ENCODE results near the gene RIN3. TPM values are rescaled to one million over a fixed set of nuclear protein-coding genes. Genes with fewer than 3 reads are reported as not detected.

RIN3 gene
- total RNA-seq, 1 experiment from 2014 or later: 10.9 TPM

DNA sequence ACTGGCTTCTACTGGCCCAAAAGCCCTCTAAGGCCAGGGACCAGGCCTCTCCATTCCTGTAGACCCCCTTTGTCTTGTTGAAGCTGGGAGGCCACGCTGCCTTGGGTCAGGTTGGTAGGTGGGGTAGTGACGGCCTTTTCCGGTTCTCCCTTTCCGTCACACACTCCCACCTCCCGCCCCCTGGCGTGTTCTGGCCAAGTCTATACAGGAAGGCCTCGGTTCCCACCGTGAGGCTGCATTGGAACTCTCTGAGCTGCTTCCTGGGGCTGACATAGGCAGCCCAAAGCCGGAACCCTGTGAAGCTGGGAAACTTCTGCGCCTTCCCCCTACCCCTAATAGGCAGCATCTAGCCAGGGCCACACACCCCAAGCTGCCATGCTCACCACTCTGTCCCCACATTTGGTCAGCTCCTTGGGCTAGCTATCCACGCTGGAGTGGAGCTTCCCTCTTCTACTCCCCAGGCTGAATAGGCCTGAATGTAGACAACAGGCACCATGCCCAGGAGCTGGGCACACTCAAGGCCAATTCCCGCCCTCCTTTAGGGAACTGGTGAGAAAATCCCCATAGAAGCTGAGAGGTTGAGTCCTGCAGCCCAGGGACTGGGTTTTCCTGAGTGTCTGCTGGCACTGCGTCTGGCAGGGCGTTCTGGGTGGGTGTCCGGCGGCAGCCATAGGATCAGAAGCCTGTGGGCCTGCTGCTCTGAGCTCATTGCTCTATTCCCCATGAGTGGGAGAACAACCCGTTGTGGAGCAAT, 35.7 kb downstream of the RIN3 start:
- no peaks in the 10 kb centered on the region for H3K9me3 ChIP-seq (ENCODE audit: control insufficient read depth, insufficient read depth, low read depth, low read length)
- H3K4me3 ChIP-seq (ENCODE audit: low read depth in 2 of 2, low read length in 2 of 2): no peak overlapping the region
- no peak overlapping the region for H3K27ac ChIP-seq (ENCODE audit: low read length)
- no TSS peak for BruUV-seq (replicated peaks)
- POLR2A ChIA-PET: no interaction called here
- no peaks in the 10 kb centered on the region for H3K36me3 ChIP-seq (ENCODE audit: control insufficient read depth, insufficient read depth, low read length)
- in situ Hi-C loops (cut with HindIII; ENCODE audit: low pct_unique_long_range_greater_than_20kb, low sequenced_read_pairs): no loop called here
- H3K27me3 ChIP-seq (ENCODE audit: control insufficient read depth, insufficient read depth, low read length): no peaks in the 10 kb centered on the region
- ATAC-seq (no peak), DNase-seq (ENCODE audit: low read depth, low spot score) (no peak)
- intact Hi-C loops (cut with micrococcal nuclease; ENCODE audit: unreplicated experiment): no loop called here
- no peaks in the 10 kb centered on the region for H3K4me1 ChIP-seq (ENCODE audit: control insufficient read depth, insufficient read depth, low read length)
- TF ChIP-seq SIN3A (IDR thresholded peaks at IDR 0.05; ENCODE audit: borderline replicate concordance, insufficient read depth, low read depth, low read length): no peak
- no peak for TF ChIP-seq CTCF (IDR thresholded peaks at IDR 0.05)
- no peak for TF ChIP-seq TCF7L2 (IDR thresholded peaks at IDR 0.05; ENCODE audit: low read depth, low read length)
- no peak for TF ChIP-seq POLR2AphosphoS5 (IDR thresholded peaks at IDR 0.05; ENCODE audit: low read depth, low read length)
- TF ChIP-seq REST (IDR thresholded peaks at IDR 0.05; ENCODE audit: insufficient read depth in 1 of 2, low read depth in 2 of 2, low read length in 1 of 2): no peak
- CTCF ChIA-PET: no interaction called here

GRCh38 chr14:92549859-92550230, 36.3 kb downstream of the RIN3 start:
- Histone ChIP-seq H3K36me3 (ENCODE audit: control insufficient read depth, insufficient read depth, low read length) (no peaks in the 10 kb centered on the region), H3K27ac (ENCODE audit: low read length) (no peak overlapping the region), H3K4me1 (ENCODE audit: control insufficient read depth, insufficient read depth, low read length) (no peaks in the 10 kb centered on the region), H3K4me3 (ENCODE audit: low read depth in 2 of 2, low read length in 2 of 2) (no peak overlapping the region), H3K9me3 (ENCODE audit: control insufficient read depth, insufficient read depth, low read depth, low read length) (no peaks in the 10 kb centered on the region), H3K27me3 (ENCODE audit: control insufficient read depth, insufficient read depth, low read length) (no peaks in the 10 kb centered on the region)
- intact Hi-C loops (cut with micrococcal nuclease; ENCODE audit: unreplicated experiment) (no loop called here), in situ Hi-C loops (cut with HindIII; ENCODE audit: low pct_unique_long_range_greater_than_20kb, low sequenced_read_pairs) (no loop called here)
- ChIA-PET POLR2A (no interaction called here), CTCF (no interaction called here)
- no peak for TF ChIP-seq TCF7L2 (IDR thresholded peaks at IDR 0.05; ENCODE audit: low read depth, low read length)
- TF ChIP-seq POLR2AphosphoS5 (IDR thresholded peaks at IDR 0.05; ENCODE audit: low read depth, low read length): no peak
- TF ChIP-seq CTCF (IDR thresholded peaks at IDR 0.05): no peak
- TF ChIP-seq REST (IDR thresholded peaks at IDR 0.05; ENCODE audit: insufficient read depth in 1 of 2, low read depth in 2 of 2, low read length in 1 of 2): no peak
- no peak for TF ChIP-seq SIN3A (IDR thresholded peaks at IDR 0.05; ENCODE audit: borderline replicate concordance, insufficient read depth, low read depth, low read length)
- BruUV-seq (replicated peaks): no TSS peak
- ATAC-seq (no peak), DNase-seq (ENCODE audit: low read depth, low spot score) (no peak)

All from Panc1 (cell line).